ENCODE results near the gene MAP3K5. TPM values are rescaled to one million over a fixed set of nuclear protein-coding genes. Genes with fewer than 3 reads are reported as not detected.

Gene MAP3K5
- total and polyA plus RNA-seq, 4 donors = 7.5 to 28.3 (median 22.8) TPM

GRCh38 chr6:136677344-136677743 lies 114.9 kb downstream of the MAP3K5 start:
- Histone ChIP-seq H3K27me3 (ENCODE audit: control insufficient read depth in 3 of 3, insufficient read depth in 3 of 3, low read length in 2 of 3) (no peaks in the 10 kb centered on the region), H3K36me3 (ENCODE audit: control insufficient read depth in 4 of 4, insufficient read depth in 4 of 4, low read length in 4 of 4) (no peaks in the 10 kb centered on the region), H3K4me3 (no peak overlapping the region), H3K9me3 (ENCODE audit: control insufficient read depth in 4 of 4, insufficient read depth in 3 of 4, low read length in 3 of 4) (no peaks in the 10 kb centered on the region), H3K4me1 (ENCODE audit: control insufficient read depth in 5 of 5, insufficient read depth in 5 of 5, low read length in 5 of 5) (no peaks in the 10 kb centered on the region), H3K27ac (ENCODE audit: low read depth in 1 of 2, low read length in 1 of 2) (peak overlapping the region in 1 of 2 donors; percentile 82), H3K9ac (ENCODE audit: insufficient read depth in 1 of 2, low read length in 2 of 2) (no peak overlapping the region)
- 96 to 97% methylated on average over 4 of the region's 4 CpGs for WGBS, 2 donors
- ATAC-seq (ENCODE audit: insufficient read depth, low FRiP score) (peak; percentile 27), DNase-seq (no peak)
- no peak for TF ChIP-seq CTCF (IDR thresholded peaks at IDR 0.05; ENCODE audit: control extremely low read depth, extremely low read depth)

GRCh38 chr6:136676075-136676474 lies 116.2 kb downstream of the MAP3K5 start:
- Histone ChIP-seq H3K4me3 (no peak overlapping the region), H3K27ac (ENCODE audit: low read depth in 1 of 2, low read length in 1 of 2) (no peak overlapping the region), H3K9me3 (ENCODE audit: control insufficient read depth in 4 of 4, insufficient read depth in 3 of 4, low read length in 3 of 4) (no peaks in the 10 kb centered on the region), H3K9ac (ENCODE audit: insufficient read depth in 1 of 2, low read length in 2 of 2) (no peak overlapping the region), H3K36me3 (ENCODE audit: control insufficient read depth in 4 of 4, insufficient read depth in 4 of 4, low read length in 4 of 4) (no peaks in the 10 kb centered on the region), H3K27me3 (ENCODE audit: control insufficient read depth in 3 of 3, insufficient read depth in 3 of 3, low read length in 2 of 3) (no peaks in the 10 kb centered on the region), H3K4me1 (ENCODE audit: control insufficient read depth in 5 of 5, insufficient read depth in 5 of 5, low read length in 5 of 5) (no peaks in the 10 kb centered on the region)
- no peak for TF ChIP-seq CTCF (IDR thresholded peaks at IDR 0.05; ENCODE audit: control extremely low read depth, extremely low read depth)
- no peak for ATAC-seq (ENCODE audit: insufficient read depth, low FRiP score)
- no peak for DNase-seq
- 44 to 66% methylated on average over 3 of the region's 3 CpGs for WGBS, 2 donors

GRCh38 chr6:136673571-136673970 lies 118.7 kb downstream of the MAP3K5 start:
- ATAC-seq (ENCODE audit: insufficient read depth, low FRiP score) = no peak
- no peak for DNase-seq

More at GRCh38 chr6:136673571-136673970, 118.7 kb downstream of the MAP3K5 start:
- Histone ChIP-seq H3K9me3 (ENCODE audit: control insufficient read depth in 4 of 4, insufficient read depth in 3 of 4, low read length in 3 of 4) (no peaks in the 10 kb centered on the region), H3K27ac (ENCODE audit: low read depth in 1 of 2, low read length in 1 of 2) (no peak overlapping the region), H3K9ac (ENCODE audit: insufficient read depth in 1 of 2, low read length in 2 of 2) (no peak overlapping the region), H3K4me1 (ENCODE audit: control insufficient read depth in 5 of 5, insufficient read depth in 5 of 5, low read length in 5 of 5) (peaks cover 0 to 3% (median 0%) of the 10 kb centered on the region in 5 donors), H3K36me3 (ENCODE audit: control insufficient read depth in 4 of 4, insufficient read depth in 4 of 4, low read length in 4 of 4) (no peaks in the 10 kb centered on the region), H3K27me3 (ENCODE audit: control insufficient read depth in 3 of 3, insufficient read depth in 3 of 3, low read length in 2 of 3) (no peaks in the 10 kb centered on the region), H3K4me3 (no peak overlapping the region)
- TF ChIP-seq CTCF (IDR thresholded peaks at IDR 0.05; ENCODE audit: control extremely low read depth, extremely low read depth) = no peak

All from lung (tissue), 12 donors.